ENCODE data around the gene AFMID. TPM values are rescaled to one million over a fixed set of nuclear protein-coding genes. Genes with fewer than 3 reads are reported as not detected.

Gene AFMID
- total RNA-seq, 1 experiment from 2014 or later = 97.1 TPM

GRCh38 chr17:78214016-78214705, 27.0 kb downstream of the AFMID start, which contains the start of gene BIRC5:
Gene BIRC5 (plus strand): TSS chr17:78214253. CDS start chr17:78214317, 64 bp downstream.
- peaks cover 35% of the 10 kb centered on the region for H3K36me3 ChIP-seq
- DNase-seq = peak; percentile 96 to 98
- H3K9me3 ChIP-seq (replicated peaks) = no peaks in the 10 kb centered on the region
- peaks cover 5% of the 10 kb centered on the region for H3K4me1 ChIP-seq
- no peaks in the 10 kb centered on the region for H3K27me3 ChIP-seq
- H3K27ac ChIP-seq = peak within 1 kb of the TSS; percentile 94
- peak within 1 kb of the TSS; percentile 90 for H3K4me3 ChIP-seq

- no peak for DNase-seq
- Histone ChIP-seq H3K4me3 (peak overlapping the region; percentile 90), H3K27ac (peak overlapping the region; percentile 94), H3K27me3 (no peaks in the 10 kb centered on the region), H3K9me3 (replicated peaks) (no peaks in the 10 kb centered on the region), H3K36me3 (peaks cover 40% of the 10 kb centered on the region), H3K4me1 (peaks cover 5% of the 10 kb centered on the region)
Measured at GRCh38 chr17:78214706-78215061, 27.5 kb downstream of the AFMID start.

- no peaks in the 10 kb centered on the region for H3K27me3 ChIP-seq
- H3K36me3 ChIP-seq = peaks cover 85% of the 10 kb centered on the region
- H3K4me1 ChIP-seq = peaks cover 5% of the 10 kb centered on the region
- H3K9me3 ChIP-seq (replicated peaks) = no peaks in the 10 kb centered on the region
- no peak for DNase-seq
- H3K27ac ChIP-seq = no peak overlapping the region
- H3K4me3 ChIP-seq = no peak overlapping the region
Measured at GRCh38 chr17:78219396-78220150, 32.4 kb downstream of the AFMID start.

GRCh38 chr17:78223061-78223460, 35.9 kb downstream of the AFMID start:
- Histone ChIP-seq H3K4me3 (no peak overlapping the region), H3K27ac (no peak overlapping the region), H3K27me3 (no peaks in the 10 kb centered on the region), H3K4me1 (peaks cover 18% of the 10 kb centered on the region), H3K9me3 (replicated peaks) (no peaks in the 10 kb centered on the region), H3K36me3 (peaks cover 67% of the 10 kb centered on the region)
- no peak for DNase-seq

- no peak overlapping the region for H3K27ac ChIP-seq
- H3K27me3 ChIP-seq = no peaks in the 10 kb centered on the region
- H3K4me1 ChIP-seq = peaks cover 18% of the 10 kb centered on the region
- H3K4me3 ChIP-seq = no peak overlapping the region
- DNase-seq = no peak
- no peaks in the 10 kb centered on the region for H3K9me3 ChIP-seq (replicated peaks)
- H3K36me3 ChIP-seq = peaks cover 61% of the 10 kb centered on the region
Measured at GRCh38 chr17:78223765-78224164, 36.6 kb downstream of the AFMID start.

- no peak overlapping the region for H3K4me3 ChIP-seq
- peaks cover 18% of the 10 kb centered on the region for H3K4me1 ChIP-seq
- peaks cover 54% of the 10 kb centered on the region for H3K36me3 ChIP-seq
- no peaks in the 10 kb centered on the region for H3K9me3 ChIP-seq (replicated peaks)
- no peak overlapping the region for H3K27ac ChIP-seq
- no peaks in the 10 kb centered on the region for H3K27me3 ChIP-seq
- no peak for DNase-seq
Measured at GRCh38 chr17:78224231-78225087, 37.3 kb downstream of the AFMID start.

- peaks cover 48% of the 10 kb centered on the region for H3K36me3 ChIP-seq
Measured at GRCh38 chr17:78225088-78225865, 38.1 kb downstream of the AFMID start.

GRCh38 chr17:78226055-78226758, 39.0 kb downstream of the AFMID start:
- Histone ChIP-seq H3K4me1 (peaks cover 27% of the 10 kb centered on the region), H3K36me3 (peaks cover 39% of the 10 kb centered on the region), H3K9me3 (replicated peaks) (no peaks in the 10 kb centered on the region), H3K4me3 (no peak overlapping the region), H3K27me3 (no peaks in the 10 kb centered on the region), H3K27ac (no peak overlapping the region)
- no peak for DNase-seq

More at GRCh38 chr17:78225088-78225865, 38.1 kb downstream of the AFMID start:
- H3K4me1 ChIP-seq = peaks cover 19% of the 10 kb centered on the region
- DNase-seq = no peak
- H3K27ac ChIP-seq = no peak overlapping the region
- no peaks in the 10 kb centered on the region for H3K9me3 ChIP-seq (replicated peaks)
- no peak overlapping the region for H3K4me3 ChIP-seq
- H3K27me3 ChIP-seq = no peaks in the 10 kb centered on the region

- Histone ChIP-seq H3K36me3 (peaks cover 32% of the 10 kb centered on the region), H3K4me3 (no peak overlapping the region), H3K9me3 (replicated peaks) (no peaks in the 10 kb centered on the region), H3K27me3 (no peaks in the 10 kb centered on the region), H3K4me1 (peaks cover 27% of the 10 kb centered on the region), H3K27ac (peak overlapping the region; percentile 54)
- peak in 1 of 2 experiments; percentile 61 for DNase-seq
Measured at GRCh38 chr17:78226759-78227454, 39.7 kb downstream of the AFMID start.

GRCh38 chr17:78227455-78227916, 40.3 kb downstream of the AFMID start:
- no peak overlapping the region for H3K4me3 ChIP-seq
- H3K36me3 ChIP-seq = peaks cover 28% of the 10 kb centered on the region
- DNase-seq = peak; percentile 79 to 82
- H3K27me3 ChIP-seq = no peaks in the 10 kb centered on the region
- H3K27ac ChIP-seq = peak overlapping the region; percentile 54
- H3K9me3 ChIP-seq (replicated peaks) = no peaks in the 10 kb centered on the region
- H3K4me1 ChIP-seq = peaks cover 27% of the 10 kb centered on the region

- no peak overlapping the region for H3K4me3 ChIP-seq
- no peak for DNase-seq
- H3K9me3 ChIP-seq (replicated peaks) = no peaks in the 10 kb centered on the region
- H3K36me3 ChIP-seq = peaks cover 21% of the 10 kb centered on the region
- H3K27me3 ChIP-seq = no peaks in the 10 kb centered on the region
- peaks cover 27% of the 10 kb centered on the region for H3K4me1 ChIP-seq
- no peak overlapping the region for H3K27ac ChIP-seq
Measured at GRCh38 chr17:78228176-78228575, 41.0 kb downstream of the AFMID start.

- Histone ChIP-seq H3K9me3 (replicated peaks) (no peaks in the 10 kb centered on the region), H3K4me3 (no peak overlapping the region), H3K36me3 (no peaks in the 10 kb centered on the region), H3K27me3 (no peaks in the 10 kb centered on the region), H3K4me1 (peaks cover 27% of the 10 kb centered on the region), H3K27ac (no peak overlapping the region)
- DNase-seq = peak in 1 of 2 experiments; percentile 78
Measured at GRCh38 chr17:78230252-78230962, 43.2 kb downstream of the AFMID start.

Measured in SJCRH30 (cell line).